Stimulated activated CD8-positive, alpha-beta memory T cell treated with anti-CD3 and anti-CD28 coated beads, Interleukin-7, amount 100 ng/mL, for 48 hours (primary cell): ENCODE results near the gene OR2V2.
"Not testable (repeated sequence)": the region's sequence is repeated elsewhere in the genome, so short reads cannot be mapped to it uniquely, and the experiment has no call there.

Source experiments
- DNase-seq, 2 donors: peaks; one replicate each; pipeline ENCODE4 v3.0.0-alpha.2; 2020; ENCODE audit warnings: low read depth in 1 of 2; ENCODE audit errors: extremely low read depth in 1 of 2

The OR2V2 gene

DNA sequence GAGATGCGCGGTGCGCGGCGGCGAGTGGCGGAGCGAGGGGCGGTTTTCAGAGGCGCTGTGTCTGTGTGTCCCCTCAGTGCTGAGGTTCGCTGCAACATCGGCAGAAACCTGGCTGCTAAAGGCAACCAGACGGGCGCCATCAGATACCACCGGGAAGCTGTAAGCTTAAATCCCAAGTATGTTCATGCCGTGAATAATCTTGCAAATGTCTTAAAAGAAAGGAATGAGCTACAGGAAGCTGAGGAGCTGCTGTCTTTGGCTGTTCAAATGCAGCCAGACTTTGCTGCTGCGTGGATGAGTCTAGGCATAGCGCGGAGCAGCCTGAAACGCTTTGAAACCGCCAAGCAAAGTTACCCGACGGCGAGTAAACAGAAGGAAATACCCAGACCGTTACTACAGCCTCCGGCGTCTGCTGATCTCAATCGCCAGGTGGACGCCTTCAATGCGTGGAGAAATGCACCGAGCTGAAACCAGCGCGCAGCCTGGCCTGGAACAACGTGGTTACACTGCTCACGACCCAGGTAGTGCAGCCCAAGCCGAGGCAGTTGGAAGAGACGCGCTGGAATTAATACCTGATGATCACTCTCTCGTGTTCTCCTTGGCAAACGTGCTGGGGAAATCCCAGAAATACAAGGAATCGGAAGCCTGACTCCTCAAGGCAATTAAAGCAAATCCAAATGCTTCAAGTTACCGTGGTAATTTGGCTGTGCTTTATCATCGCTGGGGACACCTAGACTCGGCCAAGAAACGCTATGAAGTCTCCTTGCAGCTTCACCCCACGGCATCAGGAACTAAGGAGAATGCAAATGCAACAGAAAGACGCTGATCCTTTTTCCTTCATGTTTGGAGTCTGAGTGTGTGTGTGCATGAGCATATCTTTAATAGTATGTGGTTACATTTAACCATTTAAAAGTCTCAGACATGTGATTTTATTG is 32.3 kb upstream of the OR2V2 start:
- no peak for DNase-seq

DNA sequence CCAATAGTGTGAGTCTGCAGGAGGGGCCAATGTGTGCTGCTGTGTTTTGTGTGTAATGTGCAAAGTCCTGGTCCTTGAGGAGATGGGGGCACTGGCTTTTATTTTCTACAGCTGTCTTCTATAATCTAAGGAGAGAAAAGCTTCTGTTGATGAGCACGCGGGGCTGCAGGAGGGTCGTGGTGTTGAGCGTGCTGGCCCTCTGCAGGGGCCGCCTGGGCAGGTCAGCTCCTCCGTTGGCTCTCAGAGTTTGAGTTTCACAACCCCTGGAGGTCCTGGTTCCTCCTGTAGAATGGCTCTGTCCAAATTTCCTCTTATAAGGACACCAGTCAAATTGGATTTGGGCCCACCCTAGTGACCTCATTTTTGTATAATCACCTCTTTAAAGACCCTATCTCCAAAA is 29.0 kb upstream of the OR2V2 start:
- no peak for DNase-seq

DNA sequence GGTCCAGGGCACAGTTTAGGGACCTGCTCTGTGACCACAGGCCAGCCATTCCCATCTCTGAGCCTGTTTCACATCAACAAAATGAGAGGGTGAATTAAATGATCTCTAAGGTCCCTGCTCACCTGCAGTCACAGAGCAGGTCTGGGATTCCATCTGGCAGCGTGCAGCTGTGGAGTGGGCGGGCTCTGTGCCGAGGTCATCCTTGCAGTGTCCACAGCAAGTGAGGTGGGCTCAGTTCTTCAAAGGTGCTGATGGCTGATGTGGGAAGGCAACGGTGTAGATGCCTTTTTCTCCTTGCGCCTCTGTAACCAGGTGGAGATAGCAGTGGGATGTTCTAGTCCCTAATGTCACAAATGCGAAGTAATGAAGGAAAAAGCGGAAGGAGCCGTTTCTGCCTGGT is 28.3 kb upstream of the OR2V2 start:
- no peak for DNase-seq

DNA sequence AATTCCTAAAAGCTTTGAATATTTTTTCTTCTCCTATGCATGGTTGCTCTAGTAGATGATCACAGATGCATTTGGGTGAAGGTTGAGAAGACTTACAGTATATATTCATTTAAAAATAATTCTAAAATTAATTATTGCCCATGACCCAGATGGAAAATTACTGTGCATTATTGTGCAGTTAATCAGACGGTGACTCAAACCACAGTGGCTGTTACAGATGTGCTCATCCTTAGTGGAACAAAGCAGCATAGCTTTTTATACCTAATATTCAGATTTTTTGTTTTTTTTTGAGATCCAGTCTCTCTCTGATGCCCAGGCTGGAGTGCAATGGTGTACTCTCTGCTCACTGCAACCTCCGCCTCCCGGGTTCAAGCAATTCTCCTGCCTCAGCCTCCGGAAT is 27.1 kb upstream of the OR2V2 start:
- no peak for DNase-seq

DNA sequence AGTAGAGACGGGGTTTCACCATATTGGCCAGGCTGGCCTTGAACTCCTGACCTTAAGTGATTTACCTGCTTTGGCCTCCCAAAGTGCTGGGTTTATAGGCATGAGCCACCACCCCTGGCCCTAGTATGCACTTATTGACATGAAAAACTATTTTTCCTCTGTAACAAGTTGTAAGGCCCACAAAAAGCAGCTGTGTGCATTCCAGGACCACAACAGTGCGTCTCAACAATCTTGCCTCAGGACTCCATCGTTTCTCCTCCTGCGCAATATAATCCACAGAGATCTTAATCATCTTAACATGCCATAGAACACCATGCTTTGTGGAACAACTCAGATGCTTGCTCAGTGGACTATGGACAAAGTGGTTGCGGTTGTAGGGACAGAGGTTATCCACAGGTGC is 26.6 kb upstream of the OR2V2 start:
- DNase-seq = no peak

DNA sequence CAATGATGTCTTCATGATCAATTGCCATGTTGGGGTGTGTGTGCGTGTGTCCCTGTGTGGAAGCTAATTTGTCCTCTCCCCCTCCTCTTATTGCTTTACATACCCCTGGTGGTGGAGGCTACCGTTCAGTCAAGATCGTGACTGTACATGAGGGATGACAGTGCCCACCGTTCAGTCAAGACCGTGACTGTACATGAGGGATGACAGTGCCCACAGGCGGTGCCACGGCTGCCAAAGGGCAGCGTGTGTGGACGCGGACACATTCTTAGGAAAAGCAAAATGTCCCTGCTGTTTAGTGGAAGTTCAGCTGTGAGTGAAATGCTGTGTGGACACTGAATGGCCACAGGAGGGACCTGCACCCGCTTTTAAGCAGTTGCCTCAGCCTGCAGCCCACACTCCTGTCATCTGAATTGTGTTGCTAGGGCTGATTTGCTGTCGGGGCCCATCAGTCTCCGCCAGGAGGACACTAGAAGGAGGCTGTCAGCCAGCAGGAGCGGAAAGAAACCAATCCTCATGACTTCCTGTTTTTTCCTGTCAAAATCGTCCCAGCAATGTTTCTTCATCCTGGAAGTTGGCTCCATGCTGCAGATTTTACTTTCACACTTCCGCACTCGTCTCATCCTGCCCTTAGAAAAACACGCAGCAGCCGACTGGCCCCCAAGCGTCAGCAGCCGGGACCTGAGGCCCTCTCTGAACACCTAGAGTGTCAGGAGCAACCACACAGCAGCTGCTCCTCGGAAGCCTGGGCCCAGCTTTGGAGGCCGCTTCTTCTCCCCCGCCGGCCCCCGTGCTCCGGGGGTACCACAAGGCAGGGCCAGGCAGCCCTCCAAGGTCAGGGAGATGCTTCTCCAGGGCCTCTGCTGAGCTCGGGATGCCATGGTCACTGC is 25.5 kb upstream of the OR2V2 start:
- DNase-seq = no peak

DNA sequence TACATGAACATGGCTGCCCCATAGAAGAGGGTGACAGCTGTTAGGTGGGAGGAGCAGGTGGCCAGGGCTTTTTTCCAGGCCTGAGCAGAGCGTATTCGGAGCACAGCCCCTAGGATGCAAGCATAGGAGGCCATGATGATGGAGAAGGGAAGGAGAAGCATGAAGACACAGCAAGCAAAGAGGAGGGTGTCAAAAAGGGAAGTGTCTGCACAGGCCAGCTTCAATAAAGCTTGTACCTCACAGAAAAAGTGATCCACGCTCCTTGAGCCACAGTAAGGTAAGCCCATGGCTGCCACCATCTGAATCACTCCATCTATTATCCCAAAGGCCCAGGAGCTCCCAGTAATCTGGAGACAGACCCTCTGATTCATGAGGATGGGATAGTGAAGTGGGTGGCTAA is 22.9 kb upstream of the OR2V2 start:
- DNase-seq = no peak

DNA sequence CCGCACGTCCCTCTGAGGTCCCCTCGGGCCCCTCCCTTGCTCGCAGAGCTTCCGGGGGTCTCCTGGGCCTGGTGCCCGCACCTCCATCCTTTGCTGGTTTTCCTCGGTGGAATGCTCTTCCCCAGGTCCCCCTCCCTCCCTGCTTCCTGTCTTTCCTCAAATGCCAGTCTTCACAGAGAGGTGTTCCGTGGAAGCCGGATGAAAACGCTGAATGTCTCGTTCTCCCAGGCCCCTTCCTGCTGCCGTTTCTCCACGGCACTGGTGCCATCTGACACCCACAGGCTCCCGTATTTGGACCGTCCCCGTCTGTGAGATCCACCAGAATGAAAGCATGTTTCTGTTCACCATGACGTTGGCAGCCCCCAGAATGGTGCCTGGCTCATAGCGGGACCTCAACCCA is 20.5 kb upstream of the OR2V2 start:
- no peak for DNase-seq

DNA sequence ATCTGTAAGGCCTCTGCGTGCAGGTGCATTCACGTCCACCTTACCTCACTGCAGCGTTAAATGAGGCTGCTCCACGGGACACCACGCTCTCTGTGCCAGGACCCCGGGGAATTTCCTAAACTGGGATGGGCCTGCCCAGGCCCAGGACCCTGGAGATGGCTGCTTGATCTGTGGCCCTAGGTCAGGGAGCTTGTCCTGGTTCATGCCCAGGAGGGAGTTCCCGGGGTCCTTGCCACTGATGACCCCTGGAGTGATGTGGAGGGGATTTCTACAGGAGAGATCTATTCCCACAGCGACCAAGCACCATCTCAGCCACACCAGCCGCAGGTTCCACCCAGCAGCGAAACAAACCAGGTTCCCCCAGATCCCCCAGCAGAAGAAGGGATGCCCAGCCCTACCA is 19.9 kb upstream of the OR2V2 start:
- no peak for DNase-seq

DNA sequence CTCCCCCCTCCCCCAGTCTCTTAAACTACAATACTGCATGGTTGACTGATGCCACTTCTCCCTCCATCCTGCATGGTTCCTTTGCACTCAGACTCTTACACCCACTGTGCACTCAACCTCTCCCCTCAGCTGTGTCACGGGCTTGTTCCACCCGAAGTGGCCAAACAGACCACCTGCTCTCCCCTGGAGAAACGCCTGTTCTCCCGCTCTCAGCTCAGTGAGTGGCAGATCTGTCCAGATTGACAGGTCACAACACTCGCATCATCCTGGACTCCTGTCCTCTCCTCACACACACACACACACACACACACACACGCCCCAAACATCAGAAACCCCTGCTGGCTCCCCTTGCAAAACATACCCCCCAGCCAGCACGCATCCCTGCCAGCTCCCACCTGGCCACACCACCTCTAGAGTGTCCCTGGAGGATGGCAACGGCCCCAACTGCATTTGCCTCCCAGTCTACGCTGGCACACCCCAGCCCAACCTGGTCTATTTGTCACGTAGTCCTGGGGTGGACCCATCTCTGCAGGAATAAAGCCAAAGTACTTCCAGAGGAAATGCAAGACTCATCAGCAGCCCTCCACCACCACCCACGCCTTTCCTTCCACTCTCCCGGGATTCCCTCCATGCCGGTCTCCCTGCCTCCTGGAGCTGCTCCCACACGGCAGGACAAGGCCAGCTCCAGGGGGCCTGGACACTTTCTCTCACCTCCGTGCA is 19.3 kb upstream of the OR2V2 start:
- no peak for DNase-seq

DNA sequence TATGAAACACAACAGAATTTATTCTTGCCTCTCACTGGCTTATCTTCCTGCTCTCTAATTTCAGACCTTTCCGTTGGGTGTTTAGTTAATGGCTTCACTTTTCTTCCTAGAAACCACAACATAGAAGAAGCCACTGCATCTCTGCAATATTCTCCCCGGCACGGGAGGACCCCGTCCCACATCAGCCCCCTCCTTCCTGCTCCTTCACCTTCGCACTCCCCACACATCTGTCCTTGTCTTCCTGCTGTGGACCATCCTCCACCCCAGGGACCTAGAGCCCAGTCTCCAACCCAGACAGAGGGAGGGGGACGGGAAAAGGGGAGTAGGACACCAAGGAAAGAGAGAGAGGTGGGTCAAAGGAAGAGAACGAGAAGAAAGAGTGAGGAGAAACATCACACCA is 17.8 kb upstream of the OR2V2 start:
- DNase-seq = no peak

DNA sequence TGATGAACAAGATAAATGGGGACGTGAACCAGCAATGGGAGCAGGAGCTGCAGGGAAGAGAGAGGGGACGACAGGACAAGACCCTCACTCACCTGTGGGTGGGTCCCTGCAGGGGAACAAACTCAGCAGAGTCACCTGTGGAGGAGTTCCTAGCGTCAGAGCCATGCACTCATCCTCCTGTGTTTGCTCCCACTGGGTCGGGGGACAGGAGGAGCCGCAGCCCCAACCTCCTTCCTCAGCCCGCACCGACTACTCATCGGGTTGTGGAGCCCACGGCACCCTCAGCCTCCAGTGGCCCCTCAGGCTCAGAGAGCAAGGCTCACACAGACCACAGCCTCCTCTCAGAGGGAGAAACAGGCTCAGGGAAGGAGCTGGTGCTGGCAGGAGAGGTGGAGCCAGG is 17.3 kb upstream of the OR2V2 start:
- not testable (repeated sequence) for DNase-seq

DNA sequence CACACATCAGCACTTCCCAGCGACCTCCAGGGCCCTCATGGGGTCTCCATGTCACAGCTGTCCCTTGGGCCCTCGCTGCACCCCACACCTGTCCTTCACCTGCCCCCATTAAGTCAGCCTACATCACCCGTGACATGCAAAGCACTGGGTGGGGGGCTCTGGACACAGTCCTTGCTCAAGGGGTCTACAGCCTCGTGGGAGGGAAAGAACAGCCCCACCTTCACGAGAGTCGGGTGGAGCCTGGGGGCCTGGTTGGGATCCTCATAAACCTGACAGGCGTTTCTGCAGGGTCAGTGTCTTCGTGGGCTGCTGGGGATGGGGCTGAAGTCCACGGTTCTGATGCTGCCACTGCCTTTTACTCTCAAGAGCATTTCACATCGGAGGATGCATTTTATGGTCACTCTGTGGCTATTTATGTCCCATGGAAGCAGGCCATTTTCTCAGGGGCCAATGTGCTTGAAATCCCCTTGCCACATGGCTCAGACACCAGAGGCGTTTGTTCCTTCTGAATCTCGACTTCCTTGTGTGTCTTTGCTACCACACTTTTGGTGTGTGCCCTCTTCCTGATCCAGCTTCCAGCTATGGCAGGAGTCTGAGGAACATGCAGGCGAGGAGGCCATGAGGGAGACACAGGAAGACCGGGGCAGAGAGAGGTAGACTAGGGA is 16.4 kb upstream of the OR2V2 start, which contains the start of gene OR2V1:
TSS of gene OR2V1 (minus strand) at position 338 of the 665 bp plus-strand sequence. CDS start 5,865 bp downstream, outside the sequence.
- DNase-seq = no peak

DNA sequence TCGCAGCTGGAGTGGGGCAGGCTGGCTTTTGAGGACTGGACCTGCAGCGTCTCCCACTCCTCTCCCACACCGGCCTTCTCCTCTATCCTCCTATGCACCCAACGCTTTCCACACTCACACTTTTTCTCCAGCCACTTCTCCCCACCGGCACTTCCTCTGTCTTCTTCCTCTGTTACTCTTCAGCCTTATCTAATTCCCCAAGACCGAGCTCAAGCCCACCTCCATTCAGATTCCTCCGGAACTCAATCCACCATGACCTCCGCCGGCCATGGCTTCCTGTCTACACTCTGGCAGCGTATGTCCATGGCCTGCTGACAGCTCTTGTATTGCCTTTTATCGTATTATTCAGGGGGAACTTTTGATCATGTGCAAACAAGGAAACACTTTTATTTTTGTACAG is 15.9 kb upstream of the OR2V2 start:
- DNase-seq = no peak

DNA sequence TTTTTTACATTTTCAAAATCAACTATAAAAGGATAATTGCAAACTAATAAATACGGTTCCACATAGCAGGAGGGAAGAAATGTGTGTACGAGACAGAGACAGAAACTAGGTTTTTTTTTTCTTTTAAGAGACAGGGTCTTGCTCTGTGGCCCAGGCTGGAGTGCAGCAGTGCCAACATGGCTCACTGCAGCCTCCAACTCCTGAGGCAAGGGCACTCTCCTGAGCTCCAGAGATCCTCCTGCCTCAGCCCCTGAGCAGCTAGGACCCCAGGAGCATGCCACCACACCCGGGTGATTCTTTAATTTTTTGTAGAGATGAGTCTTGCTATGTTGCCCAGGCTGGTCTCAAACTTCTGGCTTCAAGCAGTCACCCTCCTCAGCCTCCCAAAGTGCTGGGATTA is 14.3 kb upstream of the OR2V2 start:
- no peak for DNase-seq

DNA sequence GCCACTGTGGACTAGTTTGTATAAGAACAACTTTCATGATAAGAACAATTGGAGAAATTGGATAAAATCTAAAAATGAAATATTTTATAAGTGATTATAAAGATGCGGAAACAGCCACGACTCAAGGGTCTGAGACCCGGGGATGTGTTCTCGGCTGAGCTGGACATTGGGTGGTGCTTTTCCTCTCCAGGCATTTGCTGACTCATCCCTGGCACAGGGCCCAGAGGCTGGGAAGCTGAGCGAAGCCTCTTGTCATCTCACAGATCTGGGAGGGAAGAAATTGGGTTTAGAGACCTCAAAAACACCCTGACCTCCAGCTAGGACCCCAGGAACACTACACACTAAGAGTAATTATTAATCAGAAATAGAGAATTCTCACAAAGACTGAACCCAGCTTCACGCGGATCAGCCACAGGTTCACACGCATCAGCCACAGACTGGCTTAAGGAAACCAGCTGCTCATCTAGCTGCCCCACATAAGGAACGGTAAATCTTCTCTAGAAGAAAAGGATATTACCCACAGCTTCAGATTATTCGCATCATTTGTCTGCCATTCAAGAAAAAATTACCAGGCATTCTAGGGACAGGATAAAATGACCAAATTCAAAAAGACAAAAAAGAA is 13.7 kb upstream of the OR2V2 start:
- no peak for DNase-seq

DNA sequence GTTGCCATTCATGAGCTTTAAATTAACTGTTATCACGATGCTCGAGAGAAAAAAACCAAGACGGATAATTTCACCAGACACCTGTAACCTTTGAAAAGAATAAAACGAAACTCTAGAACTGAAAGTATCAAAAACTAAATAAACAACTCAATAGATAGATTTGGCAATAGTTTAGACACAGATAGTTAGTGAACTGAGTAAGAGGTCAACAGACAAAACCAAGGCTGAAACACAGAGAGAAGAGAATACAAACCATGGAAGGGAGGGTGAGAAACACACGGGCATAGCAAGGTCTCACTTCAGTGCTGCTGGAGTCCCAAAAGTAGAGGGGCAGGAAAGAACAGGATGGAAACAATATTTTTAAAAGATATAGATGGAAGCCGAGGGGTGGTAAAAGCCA is 13.1 kb upstream of the OR2V2 start:
- DNase-seq = no peak

DNA sequence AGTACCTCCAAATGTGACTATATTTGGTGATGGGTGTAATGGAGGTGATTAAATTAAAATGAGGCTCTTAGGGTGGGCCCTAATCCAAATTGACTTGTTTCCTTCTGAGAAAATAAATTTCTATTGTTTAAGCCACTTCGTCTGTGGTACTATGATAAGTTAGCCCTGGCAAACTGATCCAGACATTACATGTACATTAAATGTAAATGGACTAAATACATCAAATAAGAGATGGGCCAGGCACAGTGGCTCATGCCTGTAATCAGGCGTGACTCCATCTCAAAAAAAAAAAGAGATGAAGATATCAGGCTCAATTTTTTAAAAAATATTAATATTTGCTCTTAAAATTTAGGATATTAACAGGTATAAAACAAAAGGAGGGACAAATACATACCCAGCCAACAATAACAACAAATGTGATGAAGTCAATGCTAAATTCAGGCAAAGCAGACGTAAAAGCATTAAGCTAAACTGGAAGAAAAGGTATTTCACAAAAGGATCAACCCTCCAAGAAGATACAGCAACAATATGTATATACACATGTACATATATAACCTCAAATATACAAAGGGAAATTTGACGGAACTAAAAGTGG is 10.9 kb upstream of the OR2V2 start:
- no peak for DNase-seq

DNA sequence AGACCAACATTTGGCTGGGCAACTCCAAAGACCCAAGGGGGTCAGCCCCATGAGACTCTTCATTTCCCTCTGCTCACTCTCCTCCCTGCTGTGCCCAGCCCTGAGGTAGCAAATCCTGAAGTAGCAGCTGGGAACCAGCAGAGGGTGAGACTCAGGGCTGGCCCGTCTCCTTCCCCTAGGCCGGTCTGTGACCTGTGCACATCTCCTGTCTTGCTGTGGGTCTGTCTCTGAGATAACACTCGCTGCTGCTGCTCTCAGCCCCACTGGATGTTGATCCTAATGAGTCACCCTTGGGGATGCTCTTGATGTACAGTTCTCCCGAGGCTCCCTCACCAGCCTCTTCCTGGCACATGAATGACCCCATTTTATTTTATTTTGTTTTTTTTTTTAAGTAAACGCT is 9.1 kb upstream of the OR2V2 start:
- DNase-seq = no peak

DNA sequence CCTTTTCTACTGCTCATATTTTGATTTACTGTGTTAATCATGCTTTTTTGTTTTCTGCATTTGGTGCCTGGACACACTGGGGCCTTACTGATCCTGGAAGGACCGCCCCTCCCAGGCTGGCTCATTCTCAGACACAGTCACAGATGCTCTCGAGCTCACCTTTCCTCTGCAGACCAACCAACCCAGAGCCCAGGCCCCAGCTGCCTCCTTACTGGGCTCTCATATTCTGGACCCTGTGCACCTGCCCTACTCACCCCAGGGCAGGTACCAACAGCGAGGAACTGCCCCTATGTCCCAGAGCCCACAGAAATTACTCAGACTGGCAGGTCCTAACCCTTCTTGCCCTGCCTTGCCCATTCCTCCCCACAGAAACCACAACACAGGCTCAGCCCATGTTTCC is 6.6 kb upstream of the OR2V2 start:
- DNase-seq = no peak
